Urinary bladder (tissue), 4 donors: Measurements from ENCODE around the gene HUS1B. TPM values are rescaled to one million over a fixed set of nuclear protein-coding genes. Genes with fewer than 3 reads are reported as not detected.

Experiments
- DNase-seq: peaks from one replicate; pipeline ENCODE4 v3.0.0-alpha.2; 2015; ENCODE audit errors: extremely low spot score
- H3K27ac ChIP-seq: one replicate; pipeline ENCODE4 v1.5.1; 2013; ENCODE audit warnings: low read depth, mild to moderate bottlenecking, moderate library complexity
- H3K36me3 ChIP-seq: one replicate; pipeline ENCODE4 v1.6.1; 2013; ENCODE audit warnings: mild to moderate bottlenecking, moderate library complexity; ENCODE audit not compliant: insufficient read depth
- H3K4me1 ChIP-seq: one replicate; pipeline ENCODE4 v1.6.1; 2013; ENCODE audit warnings: mild to moderate bottlenecking, moderate library complexity; ENCODE audit not compliant: insufficient read depth
- H3K4me3 ChIP-seq: one replicate; pipeline ENCODE4 v1.5.1; 2013; ENCODE audit warnings: low read depth, low read length
- WGBS: extraction: QIAGEN DNeasy Blood & Tissue Kit; methylation state at CpG from one replicate; pipeline ENCODE4 v1.1.7; 2013; 5-methylcytosine and 5-hydroxymethylcytosine counted together
- polyA plus RNA-seq: library from polyadenylated mRNA; stranded (reverse); fragments of 200-250 nt; gene quantifications from one replicate; pipeline ENCODE4 v1.2.3, GENCODE V29; 2013
- total RNA-seq: library from RNA; depleted of rRNA; stranded (reverse); fragments of >200 nt; gene quantifications from one replicate; pipeline ENCODE4 v1.2.3, GENCODE V29; 2014
- donor health status: healthy with polysubstance abuse.
- donor health status: healthy.

HUS1B gene
- total and polyA plus RNA-seq, 2 donors: 0.34 to 2.2 TPM

DNA sequence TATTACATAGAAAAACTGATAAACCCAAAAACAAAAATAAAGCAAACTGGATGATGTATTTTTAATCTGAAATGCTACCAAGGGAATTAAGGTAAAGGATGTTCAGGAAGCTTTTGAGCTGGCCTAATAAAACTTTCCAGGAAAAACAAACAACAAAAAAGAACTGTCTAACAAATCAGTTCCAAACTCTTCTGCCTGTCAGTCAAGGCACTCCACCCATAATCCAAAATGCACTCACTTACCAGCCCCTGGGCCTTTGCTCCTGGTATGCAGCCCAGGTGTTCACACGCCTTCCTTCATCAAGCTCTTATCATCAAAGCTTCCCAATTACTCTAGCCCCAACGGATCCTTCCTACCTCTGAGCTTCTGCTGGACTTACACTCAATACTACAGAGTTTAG is 32.3 kb upstream of the HUS1B start:
- DNase-seq: no peak
- 48% methylated on average over 2 of the region's 2 CpGs for WGBS
- Histone ChIP-seq H3K4me3 (no peak overlapping the region), H3K36me3 (no peaks in the 10 kb centered on the region), H3K4me1 (peaks cover 1% of the 10 kb centered on the region), H3K27ac (no peak overlapping the region)

DNA sequence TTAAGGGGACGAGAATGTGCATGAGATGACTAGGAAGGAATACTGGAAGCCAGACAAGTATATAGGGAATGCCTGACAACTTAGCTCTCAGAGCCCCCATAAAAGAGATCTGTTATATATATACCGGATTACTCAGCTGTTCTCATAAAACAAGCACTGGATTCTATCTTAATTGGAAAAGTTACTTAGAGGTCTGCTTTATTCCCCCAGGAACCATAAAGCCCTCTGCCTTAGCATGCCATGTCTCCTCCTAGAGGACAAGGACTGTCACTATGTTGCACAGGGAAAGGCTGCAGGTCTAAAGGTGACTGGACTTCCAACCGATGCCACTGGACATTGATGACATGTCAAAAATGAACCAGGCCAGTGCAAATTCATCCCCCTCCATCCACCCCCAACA is 29.6 kb upstream of the HUS1B start:
- Histone ChIP-seq H3K4me1 (peaks cover 1% of the 10 kb centered on the region), H3K36me3 (no peaks in the 10 kb centered on the region), H3K27ac (no peak overlapping the region), H3K4me3 (no peak overlapping the region)
- 61% methylated on average over 3 of the region's 3 CpGs for WGBS
- DNase-seq: no peak

DNA sequence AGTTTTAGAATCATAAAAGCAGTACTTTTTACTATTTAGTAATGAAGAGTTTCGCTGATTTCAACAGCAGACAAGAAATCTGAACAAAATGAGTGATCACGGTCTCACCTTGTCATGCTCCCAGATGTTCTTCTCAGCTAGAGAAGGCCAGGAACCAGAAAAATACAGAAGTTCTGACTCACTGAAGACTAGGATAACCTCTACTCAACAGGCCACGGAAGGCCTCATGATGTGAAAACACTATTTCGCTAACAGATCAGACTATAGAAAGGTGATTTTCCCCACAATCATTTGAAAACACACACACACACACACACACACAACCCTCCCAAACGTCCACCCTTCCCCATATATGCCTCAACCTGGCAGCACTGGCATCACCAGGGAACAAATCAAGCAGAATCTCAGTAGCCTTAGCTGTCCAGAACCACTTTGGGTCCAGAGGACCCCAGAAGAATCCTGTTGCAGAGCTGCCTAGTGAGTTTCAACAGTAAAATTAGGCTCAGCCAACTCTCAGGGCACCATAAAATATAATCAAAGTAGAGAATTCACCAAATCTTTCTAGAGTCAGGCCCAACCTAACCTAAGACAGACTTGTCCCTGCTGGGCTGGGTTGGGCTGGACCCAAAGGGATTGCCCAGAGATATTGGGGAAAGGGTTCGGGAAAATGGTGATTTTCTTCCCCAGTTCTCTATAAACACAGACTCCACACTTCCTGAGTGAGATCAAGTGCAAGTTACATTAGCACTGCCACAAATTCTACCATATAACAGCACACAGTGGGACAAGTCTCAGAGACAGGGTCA is 28.1 kb upstream of the HUS1B start:
- H3K36me3 ChIP-seq: no peaks in the 10 kb centered on the region
- no peak for DNase-seq
- no peak overlapping the region for H3K4me3 ChIP-seq
- peaks cover 1% of the 10 kb centered on the region for H3K4me1 ChIP-seq
- H3K27ac ChIP-seq: peak overlapping the region; percentile 80
- WGBS: 88% methylated on average over 6 of the region's 6 CpGs

DNA sequence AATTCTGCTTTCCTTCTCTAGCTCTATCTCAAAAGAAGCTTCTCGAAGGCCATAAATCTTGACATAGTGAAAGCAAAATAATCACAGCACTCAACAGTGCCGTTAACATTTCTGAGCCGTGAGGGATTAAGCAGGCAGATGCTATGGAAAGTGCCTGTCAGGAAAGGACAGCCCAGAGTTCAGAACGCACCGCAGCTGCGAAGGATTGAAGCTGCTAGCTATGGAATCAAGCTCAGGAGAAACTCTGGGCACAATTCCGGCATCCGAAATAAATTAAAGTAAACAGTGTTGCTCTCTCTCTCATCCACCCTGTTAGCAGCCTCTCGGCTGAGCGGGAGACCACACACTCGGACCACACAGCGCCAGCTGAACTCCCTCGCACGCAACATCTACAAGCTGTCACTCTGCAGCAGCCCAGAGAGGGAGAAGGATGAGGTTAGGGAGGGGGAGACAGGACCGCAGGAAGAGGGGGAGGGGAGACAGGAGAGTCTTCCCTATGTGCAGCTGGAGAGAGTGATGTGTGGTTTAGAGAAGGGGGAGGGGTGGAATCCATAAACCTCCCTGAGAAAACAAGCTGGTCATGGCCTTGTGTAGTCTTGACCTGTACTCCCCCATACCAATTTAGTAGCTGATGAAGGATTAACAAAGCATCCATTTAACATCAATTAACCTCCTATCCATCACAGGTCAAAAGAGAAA is 27.0 kb upstream of the HUS1B start:
- H3K36me3 ChIP-seq: no peaks in the 10 kb centered on the region
- no peak overlapping the region for H3K4me3 ChIP-seq
- 14% methylated on average over 15 of the region's 15 CpGs for WGBS
- H3K27ac ChIP-seq: peak overlapping the region; percentile 4
- H3K4me1 ChIP-seq: peaks cover 1% of the 10 kb centered on the region
- DNase-seq: peak; percentile 49

DNA sequence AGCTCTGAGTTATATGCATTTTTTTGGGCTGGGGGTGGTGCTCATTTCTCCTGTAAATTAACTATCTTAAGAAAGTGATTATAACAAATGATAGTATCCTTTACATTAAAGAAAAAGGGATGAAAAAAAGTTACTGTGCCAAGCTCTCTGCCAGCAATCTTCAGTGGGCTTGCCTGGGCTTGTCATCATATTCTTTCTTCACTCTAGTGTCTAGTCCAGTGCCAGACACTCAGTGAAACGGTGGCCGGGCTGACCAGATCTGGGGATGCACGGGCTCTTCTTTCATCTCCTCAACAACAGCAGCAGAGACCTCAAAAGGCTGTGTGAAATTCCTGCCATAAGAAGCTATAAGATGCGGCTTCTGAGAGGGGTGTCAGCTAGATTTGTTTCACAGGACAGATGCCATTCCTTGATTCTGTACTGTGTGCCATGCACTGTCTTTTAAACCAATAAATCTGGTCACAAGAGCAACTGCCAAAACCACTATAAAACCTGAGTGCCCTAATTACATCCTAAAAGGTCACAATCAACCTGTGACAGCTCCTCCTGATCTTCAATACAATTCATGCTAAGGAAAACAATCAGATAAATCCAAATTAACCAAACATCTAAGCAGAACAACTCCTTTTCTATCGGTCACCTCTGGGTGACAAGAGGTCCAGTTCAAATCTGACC is 23.9 kb upstream of the HUS1B start:
- Histone ChIP-seq H3K36me3 (no peaks in the 10 kb centered on the region), H3K27ac (no peak overlapping the region), H3K4me3 (no peak overlapping the region), H3K4me1 (peaks cover 1% of the 10 kb centered on the region)
- DNase-seq: no peak
- WGBS: 90% methylated on average over 5 of the region's 5 CpGs

DNA sequence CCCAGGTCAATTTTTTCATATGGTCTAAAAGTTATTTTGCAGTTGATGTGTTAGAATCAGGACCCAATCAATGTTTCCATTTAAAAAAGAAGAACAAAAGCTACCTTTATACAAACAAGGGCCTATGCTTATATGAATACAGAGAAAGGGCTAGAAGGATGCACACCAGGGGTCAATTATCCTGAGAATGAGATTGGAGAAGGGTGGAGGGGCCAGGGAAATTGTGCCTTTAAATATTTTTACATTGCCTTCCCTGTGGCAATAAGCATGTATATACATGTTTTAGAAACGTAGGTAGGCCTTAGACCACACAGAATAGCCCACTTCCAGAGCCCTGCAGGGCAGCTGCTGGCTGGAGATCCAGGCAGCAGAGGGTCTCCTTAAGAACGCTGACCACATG is 23.4 kb upstream of the HUS1B start:
- DNase-seq: no peak
- no peak overlapping the region for H3K4me3 ChIP-seq
- H3K4me1 ChIP-seq: peaks cover 1% of the 10 kb centered on the region
- WGBS: 83% methylated on average over 2 of the region's 2 CpGs
- H3K27ac ChIP-seq: no peak overlapping the region
- H3K36me3 ChIP-seq: no peaks in the 10 kb centered on the region

DNA sequence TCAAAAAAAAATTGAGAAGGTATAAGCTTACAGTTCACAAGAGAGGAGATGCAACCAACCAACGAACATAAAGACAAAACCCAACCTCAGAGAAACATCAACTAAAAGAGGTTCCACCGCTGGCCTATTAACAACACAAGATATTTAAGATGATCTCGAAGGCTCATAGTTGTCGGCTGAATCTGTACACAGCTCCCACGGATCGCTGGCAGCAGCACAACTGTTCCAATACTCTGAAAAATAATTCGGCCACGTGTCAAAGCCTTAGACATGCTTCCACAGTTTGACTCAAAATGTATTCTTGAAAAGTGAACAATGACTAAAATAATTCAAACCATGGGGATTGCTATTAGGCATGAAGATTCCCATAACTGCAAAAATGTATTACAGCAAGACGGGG is 22.4 kb upstream of the HUS1B start:
- Histone ChIP-seq H3K27ac (no peak overlapping the region), H3K4me3 (no peak overlapping the region), H3K4me1 (no peaks in the 10 kb centered on the region), H3K36me3 (no peaks in the 10 kb centered on the region)
- no peak for DNase-seq
- WGBS: 80% methylated on average over 9 of the region's 9 CpGs

DNA sequence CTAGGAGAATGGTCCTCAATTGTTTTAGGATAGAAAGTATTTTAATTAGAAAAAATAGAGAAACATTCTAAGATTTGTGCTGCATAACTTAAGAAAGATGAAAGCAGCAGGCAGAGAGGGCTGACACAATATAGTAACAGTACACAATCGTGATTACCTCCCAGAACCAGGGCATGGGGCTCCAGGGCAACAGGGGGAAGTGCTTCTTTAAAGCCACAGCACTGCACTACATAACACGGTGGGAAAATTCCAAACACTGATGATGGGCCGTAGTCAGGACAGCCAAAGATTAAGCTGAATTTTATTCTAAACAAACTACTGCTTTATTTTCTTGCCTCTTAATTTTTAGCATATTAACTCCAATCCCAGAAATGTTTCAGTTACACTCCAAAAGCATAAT is 21.6 kb upstream of the HUS1B start:
- WGBS: 61% methylated on average over 3 of the region's 3 CpGs
- no peak overlapping the region for H3K4me3 ChIP-seq
- no peak for DNase-seq
- no peaks in the 10 kb centered on the region for H3K36me3 ChIP-seq
- H3K27ac ChIP-seq: no peak overlapping the region
- no peaks in the 10 kb centered on the region for H3K4me1 ChIP-seq

DNA sequence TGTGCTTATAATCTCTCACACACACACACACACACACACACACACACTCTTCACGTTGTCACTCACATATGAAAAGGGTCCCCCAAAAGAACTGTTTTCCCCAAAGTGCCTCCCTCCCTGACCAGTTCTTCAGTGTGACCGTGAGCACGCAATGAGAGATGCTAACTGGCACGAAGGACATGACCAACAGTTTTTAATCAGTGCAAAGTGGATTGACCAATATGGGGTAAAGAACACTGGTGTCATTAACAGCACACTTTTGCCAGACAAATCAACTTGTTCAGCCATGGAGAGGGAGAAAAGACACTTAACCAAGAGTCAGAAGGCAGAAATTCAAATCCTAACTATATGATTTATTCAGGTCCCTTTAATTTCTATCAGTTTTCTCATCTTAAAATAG is 21.0 kb upstream of the HUS1B start:
- Histone ChIP-seq H3K27ac (no peak overlapping the region), H3K4me1 (no peaks in the 10 kb centered on the region), H3K4me3 (no peak overlapping the region), H3K36me3 (no peaks in the 10 kb centered on the region)
- no peak for DNase-seq
- WGBS: 97% methylated on average over 4 of the region's 4 CpGs

DNA sequence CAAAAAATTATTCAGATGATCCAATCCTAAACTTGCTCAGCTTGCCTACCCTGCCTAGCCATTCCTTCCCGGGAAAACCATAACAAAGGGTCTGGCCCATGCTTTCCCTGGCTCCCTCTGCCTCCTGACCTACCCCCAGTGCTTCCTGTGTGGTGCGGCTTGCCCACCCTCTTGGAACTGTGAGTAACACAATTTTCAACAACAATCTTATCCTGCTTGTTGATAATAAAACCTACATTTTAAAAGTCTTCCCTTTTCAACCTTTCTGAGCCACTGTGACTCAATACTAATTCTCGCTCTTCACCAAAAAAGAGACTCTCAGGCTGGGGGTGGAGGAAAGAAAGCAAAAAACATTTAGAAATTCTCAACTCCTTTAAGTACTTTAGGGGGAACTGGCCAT is 18.1 kb upstream of the HUS1B start:
- WGBS: 74% methylated on average over 3 of the region's 3 CpGs
- DNase-seq: no peak
- H3K36me3 ChIP-seq: no peaks in the 10 kb centered on the region

DNA sequence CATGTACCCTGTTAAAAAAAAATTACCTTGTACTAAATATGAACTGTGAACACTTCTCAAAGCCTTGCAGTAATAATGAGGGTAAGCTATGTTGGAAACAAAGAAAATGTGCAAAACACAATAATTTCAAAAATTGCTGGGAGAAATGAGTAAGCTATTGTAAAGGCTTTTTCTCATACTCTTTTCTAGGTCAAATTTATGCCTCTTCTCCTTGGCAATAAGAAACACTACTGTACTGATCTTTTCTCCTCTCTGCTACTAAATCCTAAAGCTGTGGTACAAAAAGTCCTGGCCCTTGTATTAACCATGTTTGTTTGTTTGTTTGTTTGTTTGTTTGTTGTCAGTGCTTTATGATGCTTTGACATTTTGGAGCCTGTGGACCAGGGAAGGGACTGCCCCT is 17.5 kb upstream of the HUS1B start:
- H3K27ac ChIP-seq: no peak overlapping the region
- no peaks in the 10 kb centered on the region for H3K36me3 ChIP-seq
- H3K4me1 ChIP-seq: no peaks in the 10 kb centered on the region
- DNase-seq: no peak
- H3K4me3 ChIP-seq: no peak overlapping the region

More for the DNA sequence above, 18.1 kb upstream of the HUS1B start:
- Histone ChIP-seq H3K4me1 (no peaks in the 10 kb centered on the region), H3K27ac (no peak overlapping the region), H3K4me3 (no peak overlapping the region)

DNA sequence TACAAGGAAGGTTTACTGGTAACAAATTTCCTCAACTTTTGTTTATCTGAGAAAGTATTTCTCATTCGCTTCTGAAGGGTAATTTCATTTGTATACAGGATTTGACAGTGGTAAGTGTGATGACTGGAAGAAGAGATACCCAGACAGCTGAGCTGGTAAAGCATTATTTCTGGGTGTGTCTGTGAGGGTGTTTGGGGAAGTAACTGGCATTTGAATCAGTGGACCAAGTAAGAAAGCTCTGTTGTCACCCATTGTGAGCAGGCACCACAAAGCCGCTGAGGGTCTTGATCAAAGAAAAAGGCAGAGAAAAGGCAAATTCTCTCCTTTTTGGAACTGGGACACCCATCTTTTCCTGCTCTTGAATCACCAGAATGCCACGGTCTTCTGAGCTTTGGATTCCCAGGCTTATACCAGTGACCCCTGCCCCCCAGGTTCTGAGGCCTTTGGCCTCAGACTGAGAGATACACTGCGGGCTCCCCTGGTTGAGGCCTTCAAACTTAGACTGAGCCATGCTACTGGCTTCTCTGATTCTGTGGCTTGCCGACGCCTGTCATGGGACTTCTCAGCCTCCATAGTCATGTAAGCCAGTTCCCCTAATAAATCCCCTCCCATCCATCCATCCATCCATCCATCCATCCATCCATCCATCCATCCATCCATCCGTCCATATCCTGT is 10.5 kb upstream of the HUS1B start:
- no peak overlapping the region for H3K4me3 ChIP-seq
- 97% methylated on average over 1 of the region's 7 CpGs for WGBS
- DNase-seq: no peak
- H3K36me3 ChIP-seq: no peaks in the 10 kb centered on the region
- H3K4me1 ChIP-seq: no peaks in the 10 kb centered on the region
- no peak overlapping the region for H3K27ac ChIP-seq

DNA sequence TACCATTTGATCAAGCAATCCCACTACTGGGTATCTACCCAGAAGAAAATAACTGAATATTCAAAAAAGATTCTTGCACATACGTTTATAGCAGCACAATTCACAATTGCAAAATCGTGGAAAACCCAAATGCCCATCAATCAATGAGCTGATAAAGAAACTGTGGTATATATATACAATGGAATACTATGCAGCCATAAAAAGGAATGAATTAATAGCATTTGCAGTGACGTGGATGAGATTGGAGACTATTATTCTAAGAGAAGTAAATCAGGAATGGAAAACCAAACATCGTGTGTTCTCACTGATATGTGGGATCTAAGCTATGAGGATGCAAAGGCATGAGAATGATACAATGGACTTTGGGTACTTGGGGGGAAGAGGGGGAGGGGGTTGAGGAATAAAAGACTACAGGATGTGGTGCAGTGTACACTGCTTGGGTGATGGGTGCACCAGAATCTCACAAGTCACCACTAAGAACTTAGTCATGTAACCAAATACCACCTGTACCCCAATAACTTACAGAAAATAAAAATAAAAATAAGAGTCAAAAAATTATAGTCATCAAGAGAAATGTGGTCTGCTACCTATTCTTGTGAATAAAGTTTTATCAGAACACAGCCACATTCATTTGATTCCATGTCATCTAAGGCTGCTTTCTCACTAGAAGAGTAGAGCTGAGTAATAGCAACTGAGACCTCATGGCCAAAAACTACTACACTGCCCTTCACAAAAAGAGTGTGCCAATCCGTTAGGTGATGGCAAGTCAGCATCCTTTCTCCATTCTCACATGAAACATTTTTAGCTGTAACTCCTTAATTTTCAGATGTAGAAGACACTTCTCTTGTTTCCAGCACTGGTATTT is 8.7 kb upstream of the HUS1B start:
- H3K36me3 ChIP-seq: no peaks in the 10 kb centered on the region
- WGBS: 96% methylated on average over 5 of the region's 5 CpGs

More for the DNA sequence above, 8.7 kb upstream of the HUS1B start:
- Histone ChIP-seq H3K27ac (no peak overlapping the region), H3K4me1 (no peaks in the 10 kb centered on the region), H3K4me3 (no peak overlapping the region)
- no peak for DNase-seq
